EH (cell line): ENCODE results near the gene NTM.

ENCODE experiments used
- DNase-seq: peaks from one replicate; pipeline ENCODE4 v3.0.0-alpha.2; 2015; ENCODE audit warnings: low read depth

NTM gene

DNA sequence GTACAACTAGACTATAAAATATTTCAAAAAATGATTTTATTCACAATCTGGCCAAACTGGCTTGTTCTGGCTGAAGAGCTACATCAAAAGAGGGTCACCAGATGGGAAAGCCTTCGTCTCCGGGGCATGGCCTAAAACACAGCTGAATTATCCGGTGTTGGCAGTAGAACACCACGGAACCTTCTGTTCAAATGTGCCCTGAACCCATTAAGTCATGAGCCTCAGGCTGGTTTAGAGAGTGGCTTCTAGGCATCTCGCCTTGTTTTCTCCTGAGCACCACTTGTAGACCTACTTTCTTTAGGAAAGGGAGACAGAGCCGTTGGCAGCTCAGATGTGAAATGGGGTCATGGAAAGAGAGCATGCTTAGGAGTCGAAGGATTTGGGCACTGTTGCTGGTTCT is 890.2 kb downstream of the NTM start:
- DNase-seq: no peak

DNA sequence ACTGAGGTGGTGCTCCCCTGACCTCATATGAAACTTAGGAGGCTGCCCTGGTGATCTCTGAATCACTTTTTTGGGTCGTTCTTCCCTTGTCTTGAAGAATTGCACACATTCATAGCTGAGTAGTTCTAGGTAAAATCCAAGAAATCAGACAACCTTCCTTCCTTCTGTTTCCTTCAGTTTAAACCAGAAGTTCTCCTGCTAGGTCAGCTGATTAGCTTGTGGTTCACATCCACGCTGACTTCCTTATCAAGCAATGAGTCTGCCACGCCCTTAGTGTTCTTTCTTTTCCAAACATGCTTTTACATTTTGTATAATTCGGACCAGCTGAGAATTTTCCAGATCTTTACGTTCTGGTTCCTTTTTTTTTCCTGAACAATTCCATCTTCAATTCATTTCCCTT is 892.8 kb downstream of the NTM start:
- no peak for DNase-seq

DNA sequence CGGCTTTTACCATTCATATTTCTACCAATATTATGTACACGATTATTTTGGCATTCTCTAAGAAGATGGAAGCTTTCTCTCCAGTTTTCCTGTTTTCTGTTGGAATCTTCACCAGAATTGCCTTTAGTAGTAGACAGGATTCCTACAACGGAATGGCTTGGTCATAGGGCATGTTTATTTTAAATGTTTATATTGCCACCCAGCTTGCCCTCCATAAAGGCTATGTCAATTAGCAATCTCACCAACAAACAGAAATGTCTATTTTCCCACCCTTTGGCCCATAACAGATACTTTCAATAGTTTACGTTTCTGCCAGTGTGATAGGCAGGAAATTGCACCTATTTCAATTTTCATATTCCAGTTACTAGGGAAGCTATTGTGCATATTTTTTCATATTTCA is 893.5 kb downstream of the NTM start:
- no peak for DNase-seq

DNA sequence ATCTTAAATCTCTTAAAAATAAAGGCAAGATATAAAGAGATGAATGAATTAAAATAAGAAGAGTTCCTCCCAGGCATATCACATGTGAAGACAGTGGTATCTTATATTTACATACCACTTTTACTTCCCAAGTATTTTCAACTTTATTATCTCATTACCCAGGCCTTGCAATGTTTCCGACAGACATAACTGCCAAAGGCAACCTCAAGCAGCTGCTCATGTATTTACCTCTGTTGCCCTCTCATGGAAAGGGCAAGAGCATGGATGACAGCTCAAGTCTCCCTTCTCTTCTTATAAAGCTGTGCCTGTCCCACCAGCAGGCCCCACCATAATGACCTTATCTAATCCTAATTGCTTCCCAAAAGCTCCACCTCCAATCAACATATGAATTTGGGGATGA is 894.2 kb downstream of the NTM start:
- DNase-seq: no peak

GRCh38 chr11:132278801-132279574 is 908.6 kb downstream of the NTM start:
- DNase-seq: peak; percentile 67

GRCh38 chr11:132284048-132284447 is 913.6 kb downstream of the NTM start:
- DNase-seq: no peak

- DNase-seq: no peak
Measured at GRCh38 chr11:132284611-132285010, 914.2 kb downstream of the NTM start.

GRCh38 chr11:132285631-132286030 is 915.2 kb downstream of the NTM start:
- DNase-seq: no peak

- no peak for DNase-seq
Measured at GRCh38 chr11:132286106-132286505, 915.7 kb downstream of the NTM start.

DNA sequence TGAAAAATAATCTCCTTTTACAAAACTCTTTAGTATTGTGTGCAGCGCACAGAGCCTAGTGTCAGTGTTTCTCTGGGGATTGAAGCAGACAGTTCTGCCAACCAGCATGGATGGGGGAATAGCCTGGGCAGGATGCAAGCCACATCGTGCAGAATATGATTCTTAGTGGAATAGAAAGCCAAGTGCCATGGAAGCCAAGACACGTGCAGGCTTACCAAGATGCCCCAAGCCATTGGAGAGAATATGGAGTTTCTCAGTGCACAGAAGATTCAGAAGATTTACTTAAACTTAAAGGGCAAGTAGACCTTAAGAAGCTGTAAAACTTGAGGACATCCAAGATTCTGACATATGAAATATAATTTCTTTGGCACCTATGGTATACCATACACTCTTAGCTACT is 917.6 kb downstream of the NTM start:
- DNase-seq: no peak

- no peak for DNase-seq
Measured at GRCh38 chr11:132289590-132290256, 919.3 kb downstream of the NTM start.

- DNase-seq: no peak
Measured at GRCh38 chr11:132293586-132293985, 923.2 kb downstream of the NTM start.

DNA sequence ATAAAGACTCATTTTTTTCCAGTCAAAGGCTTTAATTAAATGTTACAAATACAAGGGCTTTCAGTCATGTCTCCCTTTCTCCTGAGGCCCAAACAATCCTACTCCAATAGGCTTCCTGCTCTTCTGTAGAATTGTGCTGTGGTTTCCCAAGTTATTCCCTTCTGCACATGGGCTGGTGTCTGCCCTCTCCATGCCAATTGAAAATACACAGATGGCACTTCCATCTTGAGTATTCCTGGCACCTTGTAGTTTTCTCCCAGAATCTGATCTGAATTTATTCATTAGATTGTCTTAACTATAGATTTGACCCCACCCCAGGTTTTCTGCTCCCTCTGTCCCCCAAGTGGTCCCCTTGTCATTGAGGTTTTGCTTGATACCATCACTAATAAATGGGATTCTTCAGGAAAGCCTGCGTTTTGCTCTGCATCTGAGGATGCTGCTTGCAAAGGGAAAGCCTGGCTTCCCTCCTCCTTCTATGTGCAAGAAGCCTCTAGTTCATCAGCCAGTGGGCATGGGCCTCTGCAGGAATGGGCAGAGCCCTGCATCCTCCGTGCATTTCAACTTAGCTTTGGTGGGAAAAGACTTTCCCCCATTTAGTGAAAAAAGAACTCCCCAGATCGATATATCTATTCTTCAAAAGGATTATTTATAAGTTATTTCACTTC is 926.7 kb downstream of the NTM start:
- no peak for DNase-seq

DNA sequence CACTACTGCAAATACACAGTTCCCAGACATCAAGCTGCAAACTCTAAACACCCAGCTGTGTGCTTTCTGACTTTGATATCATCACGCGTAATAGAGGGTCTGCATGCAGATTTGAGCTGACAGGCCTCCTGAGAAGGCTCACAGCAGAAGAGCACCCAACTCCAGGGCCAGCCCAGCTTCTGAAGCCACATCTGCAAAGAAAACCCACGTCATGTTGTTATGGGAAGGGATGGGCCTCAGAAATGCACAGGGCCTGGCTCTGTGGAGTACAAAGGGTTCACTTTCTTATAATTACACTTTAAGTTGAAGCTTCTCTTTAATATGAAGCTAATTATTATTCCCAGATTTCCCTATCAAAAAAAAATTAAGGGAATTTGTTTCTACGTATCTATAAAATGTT is 927.9 kb downstream of the NTM start:
- no peak for DNase-seq

DNA sequence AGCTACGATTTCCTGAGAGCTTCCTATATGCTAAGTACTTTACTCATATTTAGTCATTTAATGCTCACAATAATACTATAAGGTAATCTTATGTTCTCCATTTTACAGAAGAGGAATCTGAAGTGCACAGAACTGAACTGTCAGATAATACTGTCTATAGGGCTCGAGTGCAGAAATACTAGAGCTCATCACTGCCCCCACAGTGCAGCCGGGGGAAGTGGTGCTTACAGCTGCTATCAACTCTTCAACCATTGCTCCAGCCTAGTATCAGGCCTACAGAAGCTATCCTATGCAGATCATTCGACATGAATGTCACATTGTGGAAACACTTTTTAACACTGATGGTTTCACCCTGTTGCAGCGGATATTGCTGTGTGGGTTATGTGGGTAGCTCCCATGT is 929.9 kb downstream of the NTM start:
- peak; percentile 21 for DNase-seq

DNA sequence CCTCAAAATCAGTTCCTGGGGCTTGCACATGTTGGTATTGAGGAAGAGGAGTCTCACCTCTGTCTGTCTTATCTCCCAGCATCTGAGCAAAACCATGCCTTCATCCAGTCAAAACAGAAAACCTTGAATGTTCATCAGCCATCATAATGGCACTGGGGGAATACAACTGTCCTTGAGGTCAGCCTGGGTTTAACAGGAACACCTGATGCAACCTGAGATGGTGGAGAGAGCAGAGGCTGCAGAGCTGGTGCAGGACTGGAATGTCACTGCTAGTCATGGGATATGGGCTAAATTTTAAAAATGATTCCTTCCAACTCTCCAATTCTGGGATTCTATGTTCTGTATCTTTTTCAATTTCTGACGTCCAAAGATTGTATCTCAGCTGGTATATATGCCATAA is 931.0 kb downstream of the NTM start:
- DNase-seq: no peak

GRCh38 chr11:132301900-132302299 is 931.5 kb downstream of the NTM start:
- DNase-seq: no peak

GRCh38 chr11:132307309-132308020 is 937.0 kb downstream of the NTM start:
- no peak for DNase-seq

- peak; percentile 21 for DNase-seq
Measured at GRCh38 chr11:132310390-132311375, 940.3 kb downstream of the NTM start.

GRCh38 chr11:132311703-132312102 is 941.3 kb downstream of the NTM start:
- no peak for DNase-seq

DNA sequence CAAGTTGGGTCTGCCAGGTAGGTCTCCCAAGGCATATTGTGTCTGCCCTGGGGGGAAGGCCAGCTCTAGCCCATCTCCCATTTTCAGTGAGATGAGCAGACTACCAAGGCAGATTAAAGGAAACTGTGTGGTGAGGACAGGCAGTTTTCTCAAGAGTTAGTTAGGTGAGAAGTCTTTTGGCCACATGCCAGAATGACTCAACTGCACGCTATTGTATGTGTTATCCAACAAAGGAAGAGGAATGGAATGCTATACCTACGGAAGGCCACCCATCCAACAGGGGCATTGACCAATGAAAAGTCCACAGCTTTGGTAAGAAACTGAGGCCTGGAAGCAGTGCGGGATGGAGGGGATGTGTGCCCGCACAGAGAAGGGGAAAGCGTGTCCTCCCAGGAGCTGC is 941.7 kb downstream of the NTM start:
- DNase-seq: peak; percentile 64
